Activated CD4-positive, alpha-beta T cell treated with anti-CD3 and anti-CD28 coated beads, Interleukin-2, amount 50 U/mL, for 16 hours (primary cell): ENCODE measurements around the gene ZNF74.
"Not testable (repeated sequence)": the region's sequence is repeated elsewhere in the genome, so short reads cannot be mapped to it uniquely, and the experiment has no call there.

ENCODE experiments used
- DNase-seq: peaks from one replicate; pipeline ENCODE4 v3.0.0-alpha.2; 2020

ZNF74 gene

DNA sequence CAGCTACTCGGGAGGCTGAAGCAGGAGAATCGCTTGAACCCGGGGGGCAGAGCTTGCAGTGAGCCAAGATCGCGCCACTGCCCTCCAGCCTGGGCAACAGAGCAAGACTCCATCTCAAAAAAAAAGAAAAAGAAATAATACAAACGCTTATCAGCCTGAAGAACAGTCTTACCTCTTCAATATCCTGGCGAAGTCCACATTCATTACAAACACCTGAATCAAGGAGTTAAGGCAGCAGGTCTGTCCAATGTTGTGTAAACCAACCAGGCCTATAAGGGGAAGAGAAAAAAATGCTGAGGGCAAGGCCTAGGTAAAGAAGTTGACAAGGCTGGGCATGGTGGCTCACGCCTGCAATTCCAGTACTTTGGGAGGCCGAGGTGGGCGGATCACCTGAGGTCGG, 17.0 kb upstream of the ZNF74 start:
- not testable (repeated sequence) for DNase-seq

DNA sequence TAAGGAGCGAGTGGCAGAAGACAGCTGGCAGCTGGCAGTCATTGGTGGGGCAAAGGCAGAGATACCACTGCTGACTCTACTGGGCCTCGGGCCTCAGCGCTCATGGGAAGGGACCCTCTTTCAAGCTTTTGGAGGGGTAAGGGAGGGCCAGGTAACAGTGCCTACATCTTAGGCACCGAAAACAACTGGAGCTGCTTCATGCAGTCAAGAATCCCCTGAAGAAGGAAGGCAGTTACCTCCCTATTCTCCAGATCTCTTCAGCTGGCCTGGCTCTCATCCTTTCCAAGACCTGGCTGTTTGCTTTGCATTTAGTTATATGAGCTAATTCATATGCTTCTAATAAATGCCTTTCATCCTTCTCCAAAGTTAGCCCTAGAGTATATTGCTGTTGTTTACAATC, 15.8 kb upstream of the ZNF74 start:
- DNase-seq: no peak

DNA sequence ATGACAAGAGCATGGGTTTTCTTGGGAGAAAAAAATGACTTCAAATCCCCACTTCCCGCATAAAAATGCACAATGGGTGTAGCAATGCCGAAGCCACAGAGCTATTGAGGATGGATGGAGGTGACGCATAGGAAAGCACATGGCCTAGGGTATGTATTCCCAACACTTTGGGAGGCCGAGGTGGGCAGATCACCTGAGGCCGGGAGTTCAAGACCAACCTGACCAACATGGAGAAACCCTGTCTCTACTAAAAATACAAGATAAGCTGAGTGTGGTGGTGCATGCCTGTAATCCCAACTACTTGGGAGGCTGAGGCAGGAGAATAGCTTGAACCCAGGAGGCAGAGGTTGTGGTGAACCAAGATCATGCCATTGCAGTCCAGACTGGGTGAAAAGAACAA, 15.3 kb upstream of the ZNF74 start:
- not testable (repeated sequence) for DNase-seq

DNA sequence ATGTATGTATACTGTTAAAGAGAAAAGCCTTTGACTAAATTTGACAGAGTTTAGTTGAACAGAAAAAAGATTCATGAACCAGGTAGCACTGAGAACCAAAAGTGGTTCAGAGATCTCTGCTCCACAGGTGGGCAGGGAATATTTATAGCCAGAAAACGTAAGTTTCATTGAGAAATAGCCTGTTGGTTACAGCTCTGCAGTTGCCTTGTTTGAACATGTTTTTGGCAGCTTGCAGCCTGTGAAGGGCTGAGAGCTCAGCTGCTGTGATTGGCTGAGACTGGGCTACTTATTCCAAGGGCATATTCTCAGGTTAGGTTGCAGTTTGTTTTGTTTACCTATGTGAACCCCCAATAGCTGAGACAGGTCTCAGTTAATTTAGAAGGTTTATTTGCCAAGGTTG, 13.5 kb upstream of the ZNF74 start:
- no peak for DNase-seq

DNA sequence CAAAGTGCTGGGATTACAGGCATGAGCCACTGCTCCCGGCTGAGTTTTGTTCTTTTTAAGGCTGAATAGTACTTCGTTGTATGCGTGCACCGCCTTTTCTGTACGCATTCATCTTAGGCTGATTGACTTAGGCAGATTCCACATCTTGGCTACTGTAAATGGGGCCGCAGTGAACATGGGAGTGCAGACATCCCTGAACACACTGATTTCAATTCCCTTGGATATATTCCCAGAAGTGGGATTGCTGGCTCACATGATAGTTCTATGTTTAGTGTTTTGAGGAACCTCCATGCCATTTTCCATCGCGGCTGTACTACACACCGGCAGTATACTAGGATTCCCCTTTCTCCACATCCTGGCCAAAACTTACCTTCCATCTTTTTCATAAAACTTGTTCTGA, 10.4 kb upstream of the ZNF74 start:
- no peak for DNase-seq

DNA sequence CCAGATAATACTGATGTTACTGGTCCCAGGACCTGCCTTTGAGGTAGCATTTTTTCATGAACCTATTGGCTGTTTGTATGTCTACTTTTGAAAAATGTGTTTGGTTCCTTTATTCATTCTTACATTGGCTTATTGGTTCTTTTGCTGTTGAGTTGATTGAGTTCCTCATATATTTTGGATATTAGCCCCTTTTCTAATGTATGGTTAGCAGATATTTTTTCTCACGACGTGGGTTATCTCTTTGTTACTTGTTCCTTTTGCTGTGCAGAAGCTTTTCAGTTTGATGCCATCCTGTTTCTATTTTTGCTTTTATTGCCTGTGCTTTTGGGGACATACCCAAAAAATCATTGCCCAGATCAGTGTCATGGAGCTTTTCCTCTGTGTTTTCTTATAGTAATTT, 9.8 kb upstream of the ZNF74 start:
- no peak for DNase-seq

DNA sequence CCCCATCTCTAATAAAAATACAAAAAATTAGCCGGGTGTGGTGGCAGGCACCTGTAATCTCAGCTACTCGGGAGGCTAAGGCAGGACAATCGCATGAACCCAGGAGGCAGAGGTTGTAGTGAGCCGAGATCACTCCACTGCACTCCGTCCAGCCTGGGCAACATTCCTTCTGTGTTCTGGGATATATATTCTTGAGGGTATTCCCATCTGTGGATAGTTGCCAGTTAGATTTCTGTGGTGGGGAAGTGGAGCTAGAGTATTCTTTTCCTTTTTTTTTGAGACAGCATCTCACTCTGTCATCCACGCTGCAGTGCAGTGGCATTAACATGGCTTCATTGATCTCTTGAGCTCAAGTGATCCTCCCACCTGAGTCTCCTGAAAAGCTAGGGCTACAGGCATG, 9.1 kb upstream of the ZNF74 start:
- no peak for DNase-seq

DNA sequence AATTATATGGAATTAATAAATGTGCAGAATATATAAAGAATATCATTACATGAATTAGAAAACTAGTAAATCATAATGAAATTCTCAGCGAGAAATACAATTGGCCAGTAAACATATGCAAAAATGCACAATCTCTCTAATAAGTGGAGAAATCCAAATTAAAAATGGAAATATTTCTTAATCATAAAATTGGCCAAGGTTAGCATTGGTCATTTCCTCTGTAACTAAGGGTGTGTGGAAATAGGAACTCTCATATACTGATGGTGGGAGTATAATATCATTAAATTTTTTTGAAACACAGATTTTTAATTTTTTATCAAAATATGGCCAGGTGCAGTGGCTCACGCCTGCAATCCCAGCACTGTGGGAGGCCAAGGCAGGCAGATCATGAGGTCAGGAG, 7.6 kb upstream of the ZNF74 start:
- DNase-seq: no peak

DNA sequence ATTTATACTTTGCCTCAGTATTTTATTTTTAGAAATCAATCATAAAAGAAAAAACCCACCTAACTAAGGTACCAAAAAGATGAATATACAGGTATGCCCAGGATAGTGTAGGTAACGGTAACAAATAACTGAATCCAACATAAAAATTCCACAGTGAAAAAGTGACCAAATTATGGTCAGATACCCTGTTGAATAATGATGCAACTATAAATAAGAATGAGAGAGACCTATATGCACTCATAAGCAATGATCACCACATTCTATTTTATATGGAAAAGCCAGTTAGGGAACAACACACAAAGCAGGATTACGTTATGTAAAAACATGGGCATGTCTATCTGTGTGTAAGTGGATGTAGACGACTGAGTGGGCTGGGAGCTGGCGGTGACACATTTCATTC, 7.0 kb upstream of the ZNF74 start:
- DNase-seq: no peak

DNA sequence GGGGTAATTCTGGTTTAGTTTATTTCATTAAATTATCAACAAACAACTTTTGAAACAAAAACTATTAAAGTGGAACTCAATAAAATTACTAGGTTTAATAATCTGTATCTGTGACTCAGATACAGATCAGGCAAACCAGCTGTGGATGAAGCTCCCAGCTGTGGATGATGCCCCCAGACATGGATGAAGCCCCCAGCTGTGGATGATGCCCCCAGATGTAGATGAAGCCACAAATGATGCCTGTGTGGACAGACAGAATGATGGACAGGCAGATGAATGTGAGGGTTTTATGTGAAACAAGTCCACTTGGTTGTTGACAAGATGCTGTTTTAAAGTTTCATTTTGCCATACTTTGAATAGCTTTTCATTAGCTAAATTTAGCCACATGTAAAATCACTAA, 5.8 kb upstream of the ZNF74 start:
- no peak for DNase-seq

DNA sequence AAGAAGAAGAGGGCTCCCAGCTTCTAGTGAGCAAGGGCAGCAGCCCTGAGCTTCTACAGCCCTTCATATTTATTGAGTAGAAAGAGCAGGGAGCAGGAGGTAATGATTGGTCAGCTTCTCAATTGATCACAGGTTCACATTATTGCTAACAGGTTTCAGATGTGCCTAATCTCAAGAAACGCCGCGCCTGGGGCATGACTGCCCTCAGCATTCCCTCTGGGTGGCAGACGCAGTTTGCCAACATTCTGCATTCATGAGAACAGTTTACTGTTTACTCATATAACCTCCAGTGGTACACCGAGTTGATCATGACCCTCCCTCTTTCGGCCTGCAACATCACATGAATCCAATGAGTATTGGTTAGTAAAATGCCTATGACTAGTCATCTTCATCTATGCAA, 4.7 kb upstream of the ZNF74 start:
- no peak for DNase-seq

DNA sequence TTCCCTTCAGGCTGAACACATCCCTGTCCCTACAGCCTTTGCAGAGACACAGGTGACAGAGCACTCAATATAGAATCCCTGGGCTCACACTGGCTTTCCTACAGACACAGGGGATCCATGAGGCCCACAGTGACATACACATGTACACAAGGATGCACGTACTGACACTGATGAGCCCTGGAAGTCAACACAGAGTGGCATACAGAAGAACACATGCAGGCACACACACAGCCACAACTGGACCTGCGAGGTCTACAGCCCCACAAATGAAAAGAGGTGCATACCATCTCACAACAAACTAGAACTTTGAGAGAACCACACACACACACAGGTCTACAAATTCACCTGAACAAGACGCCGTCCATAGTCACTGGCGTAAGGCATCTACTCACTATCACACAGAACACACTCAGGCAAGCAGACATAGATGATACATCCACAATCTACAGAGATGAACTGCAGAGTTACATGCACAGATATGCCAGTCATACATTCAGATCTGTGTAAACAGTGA, 3.5 kb upstream of the ZNF74 start:
- DNase-seq: no peak

DNA sequence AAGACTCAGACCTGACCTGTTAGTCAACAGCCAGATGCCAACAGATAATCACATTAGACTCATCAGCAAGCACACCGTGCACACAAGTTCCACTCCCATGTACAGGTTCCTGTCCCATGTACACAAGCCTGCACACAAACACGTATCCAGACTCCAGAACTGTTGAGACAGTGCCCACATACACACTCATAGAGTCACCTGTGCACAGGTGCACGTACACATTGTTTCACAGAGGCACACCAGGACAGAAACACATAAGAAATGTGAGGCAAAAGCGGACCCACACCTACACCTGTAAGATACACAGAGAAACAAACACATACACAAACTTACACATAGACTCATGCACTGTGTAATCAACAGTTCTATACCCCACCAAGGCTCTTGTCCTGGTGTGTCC, 2.7 kb upstream of the ZNF74 start:
- DNase-seq: no peak

DNA sequence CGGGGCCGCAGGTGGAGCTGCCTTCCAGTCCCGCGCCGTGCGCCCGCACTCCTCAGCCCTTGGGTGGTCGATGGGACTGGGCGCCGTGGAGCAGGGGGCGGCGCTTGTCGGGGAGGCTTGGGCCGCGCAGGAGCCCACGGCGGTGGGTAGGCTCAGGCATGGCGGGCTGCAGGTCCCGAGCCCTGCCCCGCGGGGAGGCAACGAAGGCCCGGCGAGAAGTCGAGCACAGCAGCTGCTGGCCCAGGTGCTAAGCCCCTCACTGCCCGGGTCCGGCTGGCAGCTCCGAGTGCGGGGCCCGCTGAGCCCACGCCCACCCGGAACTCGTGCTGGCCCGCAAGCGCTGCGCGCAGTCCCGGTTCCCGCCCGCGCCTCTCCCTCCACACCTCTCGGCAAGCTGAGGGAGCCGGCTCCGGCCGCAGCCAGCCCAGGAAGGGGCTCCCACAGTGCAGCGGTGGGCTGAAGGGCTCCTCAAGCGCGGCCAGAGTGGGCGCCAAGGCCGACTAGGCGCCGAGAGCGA, 1.5 kb upstream of the ZNF74 start:
- DNase-seq: not testable (repeated sequence)

DNA sequence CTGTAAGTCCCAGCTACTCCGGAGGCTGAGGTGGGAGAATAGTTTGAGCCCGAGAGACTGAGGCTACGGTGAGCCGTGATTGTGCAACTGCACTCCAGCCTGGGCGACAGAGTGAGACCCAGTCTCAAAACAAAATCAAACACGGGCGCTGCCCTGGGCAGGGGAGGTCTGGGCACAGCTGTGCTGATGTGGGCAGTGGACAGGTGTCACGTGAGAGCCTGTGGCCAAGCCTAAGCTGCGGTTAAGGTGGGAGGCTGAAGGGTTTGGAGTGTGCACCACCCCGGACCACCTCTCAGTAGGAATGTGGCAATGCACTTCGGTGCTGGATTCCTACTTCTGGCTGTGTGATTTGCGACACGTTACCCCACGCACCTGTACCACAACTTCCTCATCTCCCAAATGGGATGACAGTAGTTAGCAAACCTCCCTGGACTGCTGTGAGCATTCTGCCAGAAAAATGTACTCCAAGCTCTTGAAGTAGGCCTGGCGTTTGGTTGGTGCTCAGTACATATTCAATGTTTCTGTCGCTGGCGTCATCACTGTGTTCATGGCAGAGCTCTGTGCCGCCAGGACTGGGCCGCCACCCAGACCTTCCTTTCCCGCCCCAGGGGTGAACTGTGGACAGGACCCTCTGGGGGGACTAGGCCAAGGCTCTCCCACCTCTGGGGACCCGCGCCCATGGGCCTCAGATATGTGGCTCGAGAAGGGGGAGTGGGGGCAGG, 807 bp upstream of the ZNF74 start:
- no peak for DNase-seq

DNA sequence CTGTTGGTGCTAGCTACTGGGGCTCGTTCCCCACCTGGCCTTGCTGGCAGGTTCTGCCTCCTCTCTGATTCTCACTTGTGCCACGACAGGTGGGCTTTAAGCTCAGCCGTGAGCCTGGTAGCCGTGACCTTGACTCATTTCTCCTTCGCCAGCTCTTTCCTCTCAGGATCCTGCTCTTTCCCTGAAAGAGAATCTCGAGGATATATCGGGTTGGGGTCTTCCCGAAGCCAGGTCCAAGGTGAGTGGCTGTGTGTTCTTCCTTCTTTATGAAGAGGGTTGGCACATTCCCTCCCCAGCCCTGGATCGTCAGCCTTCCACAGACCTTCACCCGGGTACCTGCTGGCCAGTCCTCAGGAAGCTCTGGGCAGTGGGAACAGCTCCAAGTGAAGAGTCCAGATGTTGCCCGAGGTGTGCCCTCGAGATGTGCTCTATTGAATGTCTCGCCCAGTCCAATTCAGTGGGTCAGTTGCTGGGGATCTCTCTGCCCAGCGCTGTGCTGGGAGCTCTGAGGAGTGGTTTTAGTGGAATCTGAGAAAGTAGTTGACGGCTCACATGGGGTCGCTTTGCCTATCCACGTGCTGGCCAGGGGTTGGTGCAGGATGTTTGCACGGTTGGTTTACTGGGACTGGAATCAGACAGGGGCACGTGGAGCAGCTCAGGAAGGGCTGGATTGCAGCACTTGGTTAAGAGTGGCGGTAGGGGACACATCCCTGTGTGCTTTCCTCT, 1.4 kb downstream of the ZNF74 start:
- DNase-seq: no peak

DNA sequence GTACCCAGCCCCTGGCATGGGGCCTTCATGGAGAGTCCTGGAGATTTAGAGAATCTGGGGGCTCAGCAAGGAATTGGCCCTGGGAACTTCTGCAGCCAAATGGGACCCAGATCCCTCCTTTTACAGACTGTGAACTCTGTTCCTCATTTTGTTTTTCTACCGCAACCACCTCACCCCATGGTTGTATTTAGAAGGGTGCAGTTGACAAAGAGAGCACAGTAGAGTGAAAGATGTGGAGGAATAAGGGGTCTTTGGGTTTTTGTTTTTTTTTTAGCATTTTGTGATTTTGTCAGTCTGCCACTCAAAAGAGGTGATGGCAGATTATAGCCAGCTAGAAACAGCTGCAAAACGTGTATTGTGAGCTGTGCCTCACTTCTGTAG, 1.9 kb downstream of the ZNF74 start:
- DNase-seq: no peak

DNA sequence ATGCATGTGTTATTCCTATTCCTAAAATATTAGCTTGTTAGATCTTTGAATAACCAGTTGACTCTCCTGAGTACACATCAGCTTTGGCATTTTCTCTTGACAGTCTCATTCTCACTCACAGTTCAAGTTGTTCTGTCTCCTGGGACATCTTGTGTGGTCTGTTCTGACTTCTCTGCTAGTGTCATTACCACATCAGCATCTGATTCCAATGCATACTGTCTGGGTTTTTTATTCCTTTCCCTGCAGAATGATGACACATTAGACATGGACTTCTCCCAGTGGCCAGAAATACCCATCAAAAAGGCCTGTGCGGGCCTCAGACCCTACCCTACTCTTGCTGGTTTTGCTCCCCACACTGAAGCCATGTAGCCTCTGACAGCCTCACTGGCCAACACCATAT, 2.7 kb downstream of the ZNF74 start:
- no peak for DNase-seq

DNA sequence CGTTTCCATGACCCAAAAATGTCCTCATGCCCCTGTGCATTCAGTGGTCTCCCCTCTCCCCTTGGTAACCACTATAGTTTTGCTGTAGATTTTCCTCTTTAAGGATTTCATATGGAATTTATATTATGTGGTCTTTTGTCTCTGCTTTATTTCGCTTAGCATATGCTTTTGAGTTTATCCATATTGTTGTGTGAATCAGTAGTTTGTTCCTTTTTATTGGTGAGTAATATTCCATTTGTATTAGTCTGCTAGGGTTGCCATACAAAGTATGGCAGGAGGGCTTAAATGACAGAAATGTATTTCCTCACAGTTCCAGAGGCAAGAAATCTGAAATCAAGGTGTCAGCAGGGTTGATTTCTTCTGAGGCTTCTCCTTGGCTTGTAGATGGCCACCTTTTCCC, 3.5 kb downstream of the ZNF74 start:
- no peak for DNase-seq

DNA sequence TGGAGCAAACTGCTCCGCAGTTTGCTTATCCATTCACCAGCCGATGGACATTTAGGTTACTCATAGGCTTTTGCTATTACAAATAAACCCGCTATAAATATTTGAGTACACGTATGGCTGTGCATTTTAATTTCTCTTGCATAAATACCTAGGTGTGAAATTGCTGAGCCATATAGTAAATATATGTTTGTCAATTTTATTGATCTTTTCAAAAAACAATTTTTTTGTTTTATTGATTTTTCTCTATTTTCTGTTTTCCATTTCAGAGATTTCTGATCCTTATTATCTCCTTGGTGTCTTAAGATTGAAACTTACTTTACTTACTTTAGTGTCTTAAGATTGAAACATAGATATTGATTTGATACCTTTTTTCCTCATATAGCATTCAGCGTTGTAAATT, 4.5 kb downstream of the ZNF74 start:
- no peak for DNase-seq

DNA sequence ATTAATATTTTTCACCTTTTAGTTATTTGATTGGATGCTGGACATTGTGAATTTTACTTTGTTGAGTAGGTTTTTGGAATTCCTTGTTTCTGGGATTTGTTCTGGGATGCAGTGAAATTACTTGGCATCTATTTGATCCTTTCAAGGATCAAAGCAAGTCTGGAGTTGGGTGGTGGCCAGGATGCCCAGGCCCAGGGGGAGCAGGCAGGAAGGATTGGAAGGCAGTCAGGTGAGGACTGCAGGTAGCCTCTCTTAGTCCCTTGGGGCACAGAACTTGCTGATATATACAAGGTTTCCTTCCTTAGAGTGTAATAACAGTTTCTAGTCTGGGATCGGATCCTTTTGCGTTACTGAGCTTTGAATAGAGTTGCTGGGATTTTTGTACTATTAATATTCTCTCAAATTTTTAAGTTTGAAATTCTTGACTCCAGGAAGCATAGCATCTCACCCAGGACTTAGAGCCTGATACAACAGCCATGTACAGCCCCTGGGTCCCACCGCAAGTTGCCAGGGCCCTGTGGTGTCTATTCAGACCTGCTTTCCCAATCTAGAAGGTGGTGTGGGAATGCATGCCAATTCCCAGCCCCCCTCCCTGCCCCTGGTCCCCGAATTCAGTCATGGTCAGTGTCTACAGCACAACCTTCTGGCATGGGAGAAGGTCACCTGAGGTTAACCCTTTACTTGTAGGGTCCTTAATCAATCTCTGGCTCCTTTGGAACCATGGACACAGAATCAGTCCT, 6.1 kb downstream of the ZNF74 start:
- DNase-seq: no peak

DNA sequence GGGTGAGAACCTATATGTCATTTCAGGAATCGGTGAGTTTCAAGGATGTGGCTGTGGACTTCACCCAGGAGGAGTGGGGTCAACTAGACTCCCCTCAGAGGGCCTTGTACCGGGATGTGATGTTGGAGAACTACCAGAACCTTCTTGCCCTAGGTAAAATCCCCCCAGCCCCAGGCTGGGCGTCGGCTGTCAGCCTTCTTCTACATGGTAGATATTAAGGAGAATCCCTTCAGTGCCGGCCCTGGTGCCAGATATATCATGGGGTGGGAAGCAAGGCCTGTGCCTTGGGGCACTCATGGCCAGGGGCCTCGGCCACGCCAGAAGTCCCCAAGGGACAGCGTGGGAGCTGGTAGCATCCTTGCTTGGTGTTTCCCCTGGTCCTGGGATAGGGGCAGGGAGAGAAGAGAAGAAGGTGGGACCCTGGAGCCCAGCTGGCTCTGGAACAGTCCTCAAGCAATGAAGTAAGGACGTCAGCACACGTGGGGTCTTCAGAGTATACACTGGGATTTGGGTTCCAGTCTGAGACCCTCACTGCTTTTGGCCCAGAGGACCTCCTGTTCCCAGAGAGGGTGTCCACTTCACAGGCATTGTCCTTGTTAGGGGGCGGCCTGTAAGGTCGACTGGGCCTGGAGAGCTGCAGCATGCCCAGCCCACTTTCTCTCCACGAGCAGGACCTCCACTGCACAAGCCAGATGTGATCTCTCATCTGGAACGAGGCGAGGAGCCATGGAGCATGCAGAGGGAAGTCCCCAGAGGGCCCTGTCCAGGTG, 6.8 kb downstream of the ZNF74 start:
- no peak for DNase-seq
